Measurements from ENCODE around the gene FAM72B.
A peak's percentile ranks its signal among the peaks of the same experiment; 100 is the strongest.
"Not testable (repeated sequence)": the region's sequence is repeated elsewhere in the genome, so short reads cannot be mapped to it uniquely, and the experiment has no call there.

FAM72B gene

DNA sequence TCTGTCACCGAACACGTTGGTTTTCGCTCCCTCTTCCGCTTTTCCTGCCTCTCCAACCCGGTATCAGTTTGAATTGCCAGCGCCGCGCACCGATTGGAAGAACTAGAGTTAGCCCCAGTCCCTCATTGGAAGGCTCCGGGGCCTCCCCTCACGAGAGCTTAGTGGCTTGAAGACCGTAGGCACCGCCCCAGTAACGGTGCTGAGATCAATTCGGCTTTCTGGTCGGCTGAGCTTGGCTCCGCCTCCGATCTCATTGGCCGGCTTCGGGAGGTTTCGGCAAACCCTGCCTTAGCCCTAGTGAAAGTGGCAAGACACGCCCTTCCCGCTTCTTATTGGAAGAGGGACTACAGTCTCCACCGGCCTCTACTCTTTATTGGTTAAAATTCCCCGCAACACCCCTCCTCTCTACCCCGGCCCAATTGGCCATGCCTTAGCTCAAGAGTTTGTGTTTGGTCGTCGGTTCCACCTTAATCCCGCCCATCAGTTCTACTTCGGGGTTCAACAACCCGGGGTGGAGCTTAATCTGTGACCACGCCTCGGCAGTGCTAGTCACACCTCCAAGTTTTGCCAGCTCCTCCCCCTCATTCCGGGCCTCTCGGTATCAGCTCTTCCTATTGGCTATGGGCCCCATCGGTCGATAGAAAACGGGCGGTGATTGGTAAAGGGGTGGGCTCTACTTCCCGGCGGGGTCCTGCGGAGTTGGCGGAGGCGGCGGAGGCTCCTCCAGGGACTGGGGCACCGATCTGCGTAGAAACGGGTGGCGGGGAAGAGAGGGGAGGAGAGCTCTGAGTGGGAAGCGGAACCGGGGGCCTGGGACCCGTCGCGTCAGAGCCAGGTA lies at the start of gene FAM72B, which contains the start of gene SRGAP2C:
Gene FAM72B, minus strand, starts transcription at position 51 of the 838 bp plus-strand sequence. CDS start 851 bp downstream, outside the sequence.
Gene SRGAP2C, plus strand, starts transcription at position 686 of the 838 bp plus-strand sequence. CDS start 2,472 bp downstream, outside the sequence.
- DNase-seq, result peak; percentile 96 to 98

DNA sequence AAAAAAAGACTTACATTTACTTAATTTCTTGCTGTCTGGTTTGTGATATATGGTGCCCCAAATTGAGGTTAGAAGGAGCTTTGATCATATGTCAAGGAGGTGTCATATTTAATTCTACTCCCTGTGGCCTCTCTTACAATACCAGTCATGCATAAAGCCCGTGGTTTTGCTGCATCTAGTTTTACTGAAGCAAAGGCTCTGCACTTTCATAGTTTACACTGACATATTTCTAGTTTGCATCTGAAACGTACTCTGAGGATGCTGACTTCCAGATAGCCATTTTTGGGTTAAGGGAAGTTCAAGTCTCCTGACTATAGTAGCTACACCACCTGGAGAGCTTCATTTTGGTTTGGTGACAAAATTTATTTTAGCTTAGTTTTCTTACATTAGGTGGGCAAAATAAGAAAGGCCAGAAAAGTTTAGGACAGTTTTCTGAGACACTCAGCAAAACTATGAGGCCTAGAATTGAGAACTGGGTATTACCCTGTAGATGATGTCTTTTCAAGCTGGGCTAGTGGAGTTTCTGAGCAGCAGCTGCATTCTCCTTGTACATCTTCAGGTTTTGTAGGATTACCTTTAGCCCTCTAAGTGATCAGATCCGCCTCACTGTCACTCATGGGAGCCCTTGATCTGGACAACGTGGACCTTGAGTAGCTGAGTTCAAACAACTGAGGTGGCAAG lies 48.4 kb upstream of the FAM72B start:
- not testable (repeated sequence) for DNase-seq

DNA sequence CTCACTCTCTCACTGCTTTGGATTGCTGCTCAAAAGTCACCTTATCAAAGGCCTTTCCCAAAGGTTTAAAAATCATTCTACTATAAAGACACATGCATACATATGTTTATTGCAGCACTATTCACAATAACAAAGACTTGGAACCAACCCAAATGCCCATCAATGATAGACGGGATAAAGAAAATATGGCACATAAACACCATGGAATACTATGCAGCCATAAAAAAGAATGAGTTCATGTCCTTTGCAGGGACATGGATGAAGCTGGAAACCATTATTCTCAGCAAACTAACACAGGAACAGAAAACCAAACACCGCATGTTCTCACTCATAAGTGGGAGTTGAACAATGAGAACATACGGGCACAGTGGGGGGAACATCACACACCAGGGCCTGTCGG lies 46.5 kb upstream of the FAM72B start:
- DNase-seq, result not testable (repeated sequence)

DNA sequence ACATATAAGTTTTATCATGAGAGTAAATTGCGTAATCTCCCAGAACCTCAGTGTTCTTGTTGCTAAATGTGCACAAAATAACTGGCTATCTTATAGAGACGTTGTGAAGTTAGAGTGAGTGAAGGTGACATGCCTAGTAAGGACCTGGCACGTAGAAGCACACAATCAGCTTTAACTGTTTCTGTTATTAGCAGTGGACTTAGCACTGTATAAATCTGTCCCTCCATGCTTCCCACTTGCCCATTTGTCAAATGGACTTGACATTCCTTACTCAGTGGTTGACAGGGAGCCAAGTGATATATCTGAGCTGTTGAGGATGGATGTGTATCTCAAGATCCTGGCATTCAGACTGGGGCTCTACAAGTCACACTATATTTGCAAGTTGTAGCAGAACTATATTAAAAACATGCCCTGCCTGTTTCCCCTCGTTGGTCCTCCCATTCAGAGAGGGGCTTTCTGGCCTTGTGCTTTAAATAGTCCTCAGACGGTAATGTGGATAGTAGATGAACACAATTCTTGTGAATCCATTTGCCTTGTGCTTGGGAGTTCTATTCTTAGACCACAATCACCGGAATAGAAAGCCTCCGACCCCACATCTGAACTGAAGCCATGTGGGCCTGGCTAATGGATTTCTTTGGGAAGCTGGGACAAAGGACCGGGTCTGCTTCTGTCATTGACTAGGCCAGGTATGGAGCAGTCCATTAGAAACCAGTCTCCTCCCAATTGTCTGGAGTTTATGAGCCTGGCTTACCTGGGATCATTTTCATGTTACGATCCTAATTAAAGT lies 43.6 kb upstream of the FAM72B start:
- DNase-seq, result not testable (repeated sequence)

DNA sequence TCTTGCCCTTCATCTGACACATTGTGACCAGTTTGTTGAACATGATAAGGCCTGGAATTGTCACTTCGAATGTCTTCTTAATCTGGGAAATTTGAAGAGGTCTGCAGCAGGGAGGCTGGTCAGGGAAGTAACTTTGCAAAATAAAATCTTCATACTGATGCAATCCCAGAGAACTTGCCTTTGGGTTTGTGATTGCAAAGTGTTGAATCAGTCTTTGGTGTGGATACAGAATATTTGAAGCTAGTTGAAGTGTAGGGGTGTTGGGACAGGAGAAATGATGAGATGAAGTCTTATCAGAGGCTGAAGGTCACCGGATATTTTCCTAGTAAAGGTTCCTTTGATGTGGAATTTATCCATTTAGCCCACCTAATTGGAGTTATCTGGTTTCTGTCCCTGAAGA lies 42.8 kb upstream of the FAM72B start:
- not testable (repeated sequence) for DNase-seq

DNA sequence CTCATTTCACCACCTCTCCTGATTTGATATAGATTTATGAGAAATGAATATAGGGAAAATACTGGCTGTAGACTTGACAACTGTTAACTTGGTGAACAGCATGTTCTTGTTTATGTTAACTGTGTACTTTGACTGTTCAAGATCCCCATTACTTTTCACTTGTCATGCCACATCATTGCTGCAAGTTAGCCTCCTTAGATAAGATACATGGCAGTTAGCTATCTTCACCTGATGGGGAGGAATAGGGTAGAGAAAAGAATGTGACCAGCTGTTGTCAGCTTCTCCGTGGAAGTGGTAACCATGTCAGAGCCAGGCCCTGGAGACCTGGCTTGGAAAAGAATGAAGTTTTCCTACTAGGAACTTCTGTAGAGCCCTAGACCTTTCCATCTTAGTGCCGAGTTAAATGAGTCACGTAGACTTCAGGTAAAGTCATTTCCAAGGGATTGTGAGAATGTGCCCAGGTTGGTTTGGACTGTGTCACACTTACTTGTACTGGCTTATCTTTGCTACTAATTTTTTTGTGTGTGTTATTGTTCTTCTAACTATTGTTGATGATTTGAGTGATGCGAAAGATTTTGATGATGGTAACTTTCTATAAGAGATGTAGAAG lies 42.3 kb upstream of the FAM72B start:
- DNase-seq, result not testable (repeated sequence)

DNA sequence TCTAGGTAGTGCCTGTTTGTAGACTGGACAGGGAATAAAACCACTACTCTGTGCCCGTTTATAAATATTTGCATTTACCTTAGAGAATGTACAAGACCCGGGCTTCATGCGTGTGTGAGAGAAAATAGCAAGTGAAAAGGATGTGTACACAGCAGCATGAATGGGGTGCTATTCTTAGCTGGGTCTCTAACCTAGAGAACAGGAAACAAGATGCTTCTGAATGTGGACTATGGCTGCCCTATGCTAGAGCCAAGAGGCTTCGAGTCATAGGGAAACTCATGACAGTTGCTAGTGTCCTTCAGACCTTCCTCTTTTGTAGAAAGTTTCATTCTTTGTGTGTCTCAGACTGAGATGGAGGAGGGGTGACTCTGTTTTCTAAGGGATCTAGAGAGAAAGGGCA lies 40.6 kb upstream of the FAM72B start:
- DNase-seq, result not testable (repeated sequence)

DNA sequence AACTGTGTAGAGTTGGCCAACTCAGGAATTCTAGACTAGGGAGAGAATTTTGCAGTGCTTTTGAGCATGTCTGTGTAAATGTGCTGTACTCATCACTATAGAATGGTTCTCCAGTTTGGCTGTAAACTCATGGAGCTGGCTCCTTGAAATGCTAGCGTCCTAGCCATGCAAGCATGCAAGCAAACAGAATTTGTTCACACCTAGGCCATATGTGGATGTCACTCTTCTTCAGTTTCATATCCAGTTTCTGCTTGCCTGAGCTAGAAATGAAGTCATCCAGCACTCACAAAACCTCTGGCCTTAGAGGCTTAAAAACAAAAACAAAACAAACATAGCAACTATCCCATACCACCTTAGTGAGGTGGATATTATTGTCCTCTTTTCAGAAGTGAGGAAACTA lies 37.6 kb upstream of the FAM72B start:
- DNase-seq, result not testable (repeated sequence)

DNA sequence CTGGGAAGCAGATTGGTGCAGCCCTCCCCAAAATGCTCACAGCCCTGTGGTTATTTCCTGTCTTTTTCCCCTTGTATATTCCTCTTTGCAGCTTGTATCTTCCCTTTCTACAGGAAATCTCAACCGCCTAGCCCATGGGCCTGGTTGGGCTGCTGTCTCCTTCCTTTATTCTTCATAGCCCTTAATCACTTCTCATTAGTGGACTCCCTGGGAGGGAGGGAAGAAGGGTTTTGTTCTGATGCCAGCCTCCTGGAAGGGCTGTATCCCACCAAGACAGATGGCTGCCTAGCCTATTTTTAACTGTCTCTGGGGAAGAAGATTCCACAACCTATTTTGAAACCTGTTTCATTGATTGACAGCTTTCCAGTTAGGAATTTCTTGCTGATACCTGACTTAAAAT lies 32.5 kb upstream of the FAM72B start:
- DNase-seq, result not testable (repeated sequence)

DNA sequence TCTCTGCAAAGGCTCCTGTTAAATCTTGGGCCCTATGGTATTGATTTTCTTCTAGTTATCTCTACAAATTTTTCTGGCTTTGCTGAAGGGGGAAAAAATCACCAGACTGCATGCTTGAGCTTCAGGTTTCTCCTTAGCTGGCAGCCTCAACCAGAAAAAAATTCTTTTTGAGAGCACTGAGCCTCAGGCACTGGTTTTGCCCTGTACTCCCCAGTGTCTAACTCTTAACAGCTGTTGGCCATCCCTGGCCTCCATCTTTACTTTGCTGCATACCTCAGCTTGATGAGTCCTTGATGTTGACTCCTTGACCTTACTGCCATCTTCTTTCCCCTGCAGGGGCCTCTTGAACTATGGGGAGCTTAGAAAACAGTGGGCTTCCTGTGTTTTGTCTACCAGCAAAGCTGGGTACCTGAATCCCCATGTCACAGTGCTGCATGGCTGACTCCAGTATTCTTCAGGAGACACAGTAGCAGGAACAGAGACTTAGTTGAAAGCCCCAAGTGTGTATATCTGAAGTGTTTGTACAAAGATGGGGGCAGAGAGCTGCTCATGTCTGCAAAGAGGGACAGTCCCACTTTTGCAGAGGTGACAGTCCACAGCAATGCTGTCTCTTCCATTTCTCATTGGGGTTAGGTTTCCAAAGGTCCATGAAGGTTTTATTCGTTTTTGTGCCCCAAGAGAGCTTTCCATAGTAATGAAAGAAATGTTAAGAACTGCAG lies 31.7 kb upstream of the FAM72B start:
- DNase-seq, result not testable (repeated sequence)

DNA sequence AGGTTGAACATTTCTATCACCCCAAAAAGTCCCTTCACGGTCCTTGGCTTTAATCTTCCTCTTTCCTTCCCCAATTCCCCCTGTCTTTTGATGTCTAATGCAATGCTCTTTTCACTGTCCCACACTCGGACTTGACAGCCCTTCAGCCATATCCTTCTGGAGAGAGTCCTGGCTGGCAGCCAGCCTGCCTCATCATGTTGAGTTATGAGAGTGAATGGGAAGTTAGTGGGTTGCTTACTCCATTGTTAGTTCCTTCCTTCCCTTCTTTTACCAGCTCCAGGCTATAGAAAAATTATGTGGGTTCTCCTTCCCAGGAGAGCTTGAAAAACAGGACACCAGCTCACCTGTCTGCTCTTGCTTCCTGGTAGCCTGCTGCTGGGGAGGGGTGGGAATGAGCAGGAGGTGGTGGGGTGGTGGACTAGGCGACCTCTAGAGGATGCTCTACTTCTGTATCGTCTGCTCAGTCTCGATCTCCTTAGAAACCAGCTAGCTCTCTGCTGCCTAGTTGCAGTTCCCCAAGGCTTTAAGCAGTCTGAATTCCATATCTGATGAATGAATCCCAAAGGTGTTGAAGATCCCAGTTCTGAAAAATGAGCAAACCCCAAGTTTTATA lies 30.5 kb upstream of the FAM72B start:
- not testable (repeated sequence) for DNase-seq

DNA sequence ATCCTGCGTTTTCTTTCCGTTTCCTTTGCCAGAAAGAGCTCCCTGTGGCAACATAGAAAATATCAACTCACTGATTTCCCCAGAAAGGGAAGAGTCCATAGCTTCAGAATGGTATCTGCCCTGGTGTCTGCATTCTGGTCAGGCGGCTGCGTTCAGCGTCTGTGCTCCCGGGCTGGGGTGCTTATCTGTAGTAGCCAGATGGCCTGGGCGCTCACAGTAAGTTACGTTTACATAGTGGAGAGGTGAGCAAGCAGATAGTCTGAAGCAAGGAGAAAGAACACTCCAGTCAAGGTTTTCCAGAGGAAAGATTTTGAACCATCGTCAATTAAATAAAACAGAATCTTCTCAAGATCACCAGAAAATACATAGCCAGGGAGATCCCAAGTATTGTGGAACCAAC lies 29.4 kb upstream of the FAM72B start:
- DNase-seq, result peak; percentile 37 to 65

DNA sequence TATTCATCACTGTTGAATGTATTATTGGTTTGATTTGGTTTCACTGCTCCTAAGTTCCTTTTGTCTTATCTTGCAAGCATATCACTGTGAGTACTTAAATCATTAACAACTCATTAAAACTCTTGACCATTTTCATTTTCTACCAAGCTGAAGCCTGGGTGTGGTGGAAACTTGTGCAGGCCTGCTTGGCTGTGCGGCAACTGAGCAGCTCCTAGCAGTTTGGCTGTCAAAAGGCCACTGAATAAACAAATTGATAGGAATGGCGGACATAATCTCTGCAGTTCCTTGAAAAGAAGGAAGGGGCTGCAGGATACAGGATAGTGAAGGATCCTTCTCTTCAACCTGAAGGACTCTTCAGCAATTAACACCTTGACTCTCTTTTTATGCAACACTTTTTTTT lies 26.6 kb upstream of the FAM72B start:
- DNase-seq, result not testable (repeated sequence)

DNA sequence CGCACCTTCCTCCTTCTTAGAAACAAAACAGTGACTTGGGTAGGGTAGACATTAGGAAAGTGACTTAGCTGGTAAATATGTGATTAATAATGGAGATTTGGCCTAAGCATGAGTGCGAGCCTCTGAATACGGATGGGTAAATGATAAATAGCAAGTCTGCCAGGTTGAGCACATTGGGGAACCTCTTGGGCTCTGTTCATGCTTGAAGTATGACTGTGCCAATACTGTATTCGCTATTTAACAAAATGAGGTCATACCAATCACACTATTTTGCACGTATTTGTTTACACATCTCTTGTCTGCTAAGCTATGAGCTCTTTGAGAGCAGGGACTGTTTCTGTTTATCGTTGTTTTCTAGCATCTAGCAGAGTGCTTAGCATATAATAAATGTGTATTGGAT lies 24.2 kb upstream of the FAM72B start:
- not testable (repeated sequence) for DNase-seq

DNA sequence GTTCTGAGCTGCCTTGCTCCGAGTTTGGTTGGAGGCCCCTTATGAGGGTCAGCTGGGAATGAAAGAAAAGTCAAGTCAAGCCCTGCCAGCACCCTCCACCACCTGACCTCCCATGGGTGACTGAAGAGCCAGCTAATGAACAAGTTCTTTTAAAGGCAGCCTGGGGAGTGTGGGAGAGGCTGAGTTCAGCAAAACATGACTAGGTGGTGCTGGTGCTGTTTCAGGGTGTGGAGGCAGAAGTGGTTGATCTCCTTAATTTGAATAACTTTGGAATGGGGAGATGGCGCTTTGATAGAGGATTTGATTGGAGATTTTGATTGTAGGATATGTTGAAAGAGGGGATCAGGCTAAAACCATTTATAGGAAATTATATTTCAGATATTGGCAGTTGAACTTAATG lies 23.2 kb upstream of the FAM72B start:
- DNase-seq, result not testable (repeated sequence)

DNA sequence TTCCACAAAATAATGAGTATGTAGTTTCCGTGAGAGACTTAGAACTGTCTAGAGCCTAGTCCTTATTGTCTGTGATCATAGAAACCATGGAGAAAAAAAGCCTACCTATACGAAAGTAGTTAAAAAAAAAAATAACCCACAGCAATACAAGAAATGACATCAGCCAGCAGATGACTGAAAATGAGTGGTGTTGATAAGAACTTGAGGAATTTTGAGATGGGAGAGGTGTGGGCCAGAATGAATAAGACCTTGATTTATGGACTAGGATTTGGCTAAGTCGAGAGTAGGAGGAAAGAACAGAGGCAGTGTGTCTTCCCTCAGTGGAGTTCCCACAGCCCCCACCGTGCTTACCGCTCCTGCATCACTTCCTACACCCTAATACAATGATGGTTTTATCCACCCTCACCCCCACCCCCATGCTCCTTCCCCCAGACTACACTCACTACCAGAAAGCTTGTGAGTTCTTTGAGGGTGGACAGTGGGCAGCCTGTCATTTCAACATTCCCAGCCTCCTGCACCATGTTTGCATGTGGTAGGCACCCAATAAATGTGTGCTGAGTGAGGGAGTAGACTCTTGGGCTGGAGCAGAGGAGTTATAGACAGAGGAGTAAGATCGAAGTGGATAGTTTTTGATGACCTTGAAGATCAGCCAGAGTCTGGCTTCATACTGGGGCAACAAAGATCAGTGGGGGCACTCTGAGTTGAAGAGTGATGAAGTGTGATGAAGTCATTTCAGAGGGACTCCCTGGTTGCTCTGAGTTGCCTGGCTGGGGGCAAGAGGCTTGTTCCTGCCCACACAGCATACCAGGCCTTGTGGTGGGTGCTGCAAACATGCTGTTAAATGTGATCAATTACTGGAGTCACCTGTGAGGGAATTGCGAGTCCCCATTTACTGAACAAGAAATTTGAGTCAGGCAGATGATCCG lies 21.9 kb upstream of the FAM72B start:
- not testable (repeated sequence) for DNase-seq

DNA sequence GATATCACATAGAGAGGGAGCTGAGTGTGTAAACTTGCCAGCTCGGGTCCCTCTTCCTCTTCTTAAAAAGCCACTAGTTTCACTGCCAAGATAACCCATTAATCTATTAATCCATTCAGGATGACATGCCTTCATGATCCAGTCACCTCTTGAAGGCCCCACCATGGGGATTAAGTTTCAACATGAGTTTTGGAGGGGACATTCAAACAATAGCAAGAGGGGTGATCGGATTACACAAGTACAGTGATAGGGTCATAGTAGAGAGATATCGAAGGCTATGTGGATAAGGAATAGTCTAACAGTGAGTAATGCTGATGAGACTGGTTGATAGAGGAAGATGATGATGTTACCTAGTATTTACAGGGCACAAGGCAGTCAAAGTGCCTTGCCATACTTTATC lies 18.8 kb upstream of the FAM72B start:
- DNase-seq, result not testable (repeated sequence)

DNA sequence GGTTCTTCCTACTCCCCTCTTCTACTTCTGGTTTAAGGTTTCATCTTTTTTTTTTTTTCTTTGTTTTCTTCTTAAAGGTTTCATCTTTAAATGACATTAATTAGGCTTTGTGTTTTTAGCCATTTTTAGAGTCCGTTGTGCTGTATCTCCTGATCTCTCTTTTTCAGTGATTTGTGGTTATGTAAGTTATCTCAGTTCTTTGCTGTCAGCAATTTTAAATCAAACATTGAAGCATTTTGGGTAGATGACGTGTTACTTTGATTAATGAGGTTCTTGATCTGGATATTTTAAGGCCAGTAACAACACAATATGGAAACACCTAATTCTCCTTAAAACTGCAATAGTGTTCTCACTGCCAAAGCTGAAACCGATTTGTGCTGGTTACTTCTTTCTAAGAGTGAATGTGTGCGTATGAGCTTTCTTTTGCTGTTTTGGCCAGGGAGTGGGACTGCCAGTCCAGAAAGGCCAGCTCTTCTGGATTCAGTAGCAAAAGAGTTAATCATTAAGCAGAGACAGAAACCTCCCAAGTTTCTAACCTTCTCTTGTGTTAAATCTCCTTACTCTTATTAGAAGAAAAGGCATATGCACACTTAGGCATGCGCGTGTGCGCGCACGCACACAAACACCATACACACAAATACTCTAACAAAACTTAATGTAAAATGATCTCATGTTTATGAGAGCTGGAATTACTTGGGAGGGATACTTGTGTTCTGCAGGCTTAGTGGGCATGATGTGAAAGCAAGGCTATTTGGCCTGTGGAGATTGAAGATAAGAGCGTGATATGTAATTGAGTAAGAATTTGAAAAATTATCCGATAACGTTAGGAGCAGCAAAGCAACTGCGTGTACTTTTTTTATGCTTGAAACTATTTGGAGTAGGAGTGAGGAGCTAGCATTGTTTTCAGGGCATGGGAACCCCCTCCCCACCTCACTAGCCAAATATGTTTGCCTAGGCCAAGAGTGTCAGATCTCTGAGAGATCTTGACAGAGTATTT lies 17.1 kb upstream of the FAM72B start:
- DNase-seq, result not testable (repeated sequence)

DNA sequence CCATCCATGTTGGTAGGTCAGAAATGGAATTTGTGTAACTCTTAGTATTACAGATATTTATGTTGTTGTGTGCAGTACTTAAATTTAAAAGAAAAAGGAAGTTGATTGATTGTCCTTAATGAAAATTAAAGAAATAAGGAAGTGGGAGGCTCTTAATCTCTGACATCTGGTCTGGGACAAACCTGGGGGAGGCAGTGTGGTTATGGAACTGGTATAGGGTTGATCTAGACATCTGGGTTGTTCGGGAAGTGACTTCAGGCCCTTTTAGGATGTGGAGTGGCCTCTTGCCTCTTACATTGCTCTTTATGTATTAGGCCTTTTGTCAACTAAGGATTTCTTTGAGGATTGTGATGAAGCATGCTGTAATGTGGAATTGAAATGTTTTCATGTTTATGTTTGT lies 16.1 kb upstream of the FAM72B start:
- not testable (repeated sequence) for DNase-seq

Data from NCI-H524 (cell line).